ENCODE results near the gene SLC24A4.

SLC24A4 gene

DNA sequence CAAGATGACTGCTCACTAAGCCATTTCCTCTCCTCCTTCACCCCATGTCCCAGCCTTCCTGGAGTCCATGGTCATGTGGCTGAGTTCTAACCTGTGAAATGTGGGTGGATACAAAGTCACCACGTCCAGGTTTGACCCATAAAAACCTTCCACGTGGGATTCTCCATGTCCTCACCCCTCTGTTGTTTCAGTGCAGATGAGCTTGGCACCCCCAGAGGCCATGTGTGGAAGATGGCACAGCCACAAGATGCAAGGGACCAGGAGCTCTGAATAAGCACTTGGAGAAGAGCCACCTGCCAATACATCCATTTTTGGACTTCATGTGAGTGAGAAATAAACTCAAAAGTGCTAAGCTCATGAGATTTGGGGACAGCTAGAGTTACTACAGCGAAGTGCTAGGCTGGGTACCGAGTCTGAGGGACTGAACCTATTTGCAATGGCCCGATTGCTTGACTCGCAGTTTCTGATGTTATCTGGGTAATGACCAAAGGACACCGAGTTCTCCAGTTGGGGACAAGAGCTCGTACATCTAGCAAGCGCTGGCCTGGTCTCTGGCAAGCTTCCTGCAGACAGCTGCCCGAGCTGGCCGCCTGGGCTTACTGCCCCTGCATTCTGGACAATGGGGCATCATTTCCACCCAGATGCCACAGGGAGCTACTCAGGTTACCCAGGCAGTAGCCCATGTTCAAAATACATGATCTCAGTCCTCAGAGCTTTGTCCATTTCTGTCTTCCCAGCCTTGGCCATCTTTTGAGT is 7.7 kb upstream of the SLC24A4 start:
- in situ Hi-C loops (cut with MboI; ENCODE audit: low pct_unique_long_range_greater_than_20kb, low sequenced_read_pairs, unreplicated experiment), result no loop called here
- no peak for DNase-seq (ENCODE audit: low spot score)
- TF ChIP-seq, protein P1, sequence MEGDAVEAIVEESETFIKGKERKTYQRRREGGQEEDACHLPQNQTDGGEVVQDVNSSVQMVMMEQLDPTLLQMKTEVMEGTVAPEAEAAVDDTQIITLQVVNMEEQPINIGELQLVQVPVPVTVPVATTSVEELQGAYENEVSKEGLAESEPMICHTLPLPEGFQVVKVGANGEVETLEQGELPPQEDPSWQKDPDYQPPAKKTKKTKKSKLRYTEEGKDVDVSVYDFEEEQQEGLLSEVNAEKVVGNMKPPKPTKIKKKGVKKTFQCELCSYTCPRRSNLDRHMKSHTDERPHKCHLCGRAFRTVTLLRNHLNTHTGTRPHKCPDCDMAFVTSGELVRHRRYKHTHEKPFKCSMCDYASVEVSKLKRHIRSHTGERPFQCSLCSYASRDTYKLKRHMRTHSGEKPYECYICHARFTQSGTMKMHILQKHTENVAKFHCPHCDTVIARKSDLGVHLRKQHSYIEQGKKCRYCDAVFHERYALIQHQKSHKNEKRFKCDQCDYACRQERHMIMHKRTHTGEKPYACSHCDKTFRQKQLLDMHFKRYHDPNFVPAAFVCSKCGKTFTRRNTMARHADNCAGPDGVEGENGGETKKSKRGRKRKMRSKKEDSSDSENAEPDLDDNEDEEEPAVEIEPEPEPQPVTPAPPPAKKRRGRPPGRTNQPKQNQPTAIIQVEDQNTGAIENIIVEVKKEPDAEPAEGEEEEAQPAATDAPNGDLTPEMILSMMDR (IDR thresholded peaks at IDR 0.05; ENCODE audit: extremely low read depth, insufficient read depth, missing control alignments), result no peak

DNA sequence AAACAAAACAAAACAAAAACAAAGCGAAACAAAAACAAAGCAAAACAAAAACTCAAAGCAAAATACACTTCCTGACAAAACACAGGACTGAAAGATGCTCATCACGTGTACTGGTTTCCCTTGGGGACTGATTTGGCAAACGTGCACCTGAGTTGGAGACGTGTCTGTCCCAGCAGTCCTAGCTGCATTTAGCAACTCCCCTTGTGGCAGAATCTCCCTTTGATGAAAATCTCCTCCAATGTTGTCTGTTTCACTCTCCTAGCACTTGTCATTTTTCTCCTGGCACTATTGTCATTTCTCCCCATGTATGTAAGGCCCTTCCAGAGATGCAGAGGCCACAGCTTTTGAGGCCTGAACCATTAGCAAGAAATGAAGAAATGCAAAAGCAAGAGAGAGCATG is 6.8 kb upstream of the SLC24A4 start:
- in situ Hi-C loops (cut with MboI; ENCODE audit: low pct_unique_long_range_greater_than_20kb, low sequenced_read_pairs, unreplicated experiment), result no loop called here
- no peak for DNase-seq (ENCODE audit: low spot score)
- TF ChIP-seq, protein P1 (IDR thresholded peaks at IDR 0.05; ENCODE audit: extremely low read depth, insufficient read depth, missing control alignments), result no peak

DNA sequence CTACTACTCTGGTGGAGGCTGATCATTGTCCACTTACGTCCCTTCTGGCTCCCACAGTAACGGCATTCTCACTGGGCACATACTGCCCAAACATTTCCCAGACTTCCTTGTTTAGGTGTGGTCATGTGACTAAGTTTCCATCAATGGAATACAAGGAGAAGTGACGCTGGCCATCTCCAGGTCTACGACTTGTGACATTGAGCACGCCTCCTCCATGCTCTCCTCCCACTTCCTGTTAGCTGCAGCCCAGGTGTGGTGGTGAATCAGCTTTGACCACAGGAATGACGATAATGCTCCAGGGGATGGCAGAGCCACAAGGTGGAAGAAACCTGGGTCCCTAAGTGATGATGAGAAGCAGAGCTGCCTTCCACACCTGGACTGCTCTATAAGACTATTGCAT is 6.0 kb upstream of the SLC24A4 start:
- in situ Hi-C loops (cut with MboI; ENCODE audit: low pct_unique_long_range_greater_than_20kb, low sequenced_read_pairs, unreplicated experiment), result no loop called here
- DNase-seq (ENCODE audit: low spot score), result no peak
- TF ChIP-seq, protein P1 (IDR thresholded peaks at IDR 0.05; ENCODE audit: extremely low read depth, insufficient read depth, missing control alignments), result no peak

DNA sequence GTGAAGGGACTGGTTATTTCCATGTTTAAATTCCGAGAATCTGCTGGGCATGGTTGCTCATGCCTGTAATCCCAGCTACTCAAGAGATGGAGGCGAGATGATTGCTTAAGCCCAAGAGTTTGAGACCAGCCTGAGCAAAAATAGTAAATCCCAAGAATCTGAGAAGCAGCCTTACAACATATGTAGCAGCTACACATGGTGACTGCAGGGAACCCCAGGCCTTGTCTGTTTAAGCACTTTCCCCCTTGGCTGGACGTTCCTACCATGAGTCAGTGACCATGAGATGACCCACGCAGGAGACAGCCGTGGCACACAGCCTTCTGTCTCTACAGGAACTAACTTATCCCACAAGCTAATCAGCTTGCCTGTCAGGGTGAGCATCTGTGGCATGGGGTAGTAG is 5.5 kb upstream of the SLC24A4 start:
- no peak for DNase-seq (ENCODE audit: low spot score)
- in situ Hi-C loops (cut with MboI; ENCODE audit: low pct_unique_long_range_greater_than_20kb, low sequenced_read_pairs, unreplicated experiment), result no loop called here
- TF ChIP-seq, protein P1 (IDR thresholded peaks at IDR 0.05; ENCODE audit: extremely low read depth, insufficient read depth, missing control alignments), result no peak

DNA sequence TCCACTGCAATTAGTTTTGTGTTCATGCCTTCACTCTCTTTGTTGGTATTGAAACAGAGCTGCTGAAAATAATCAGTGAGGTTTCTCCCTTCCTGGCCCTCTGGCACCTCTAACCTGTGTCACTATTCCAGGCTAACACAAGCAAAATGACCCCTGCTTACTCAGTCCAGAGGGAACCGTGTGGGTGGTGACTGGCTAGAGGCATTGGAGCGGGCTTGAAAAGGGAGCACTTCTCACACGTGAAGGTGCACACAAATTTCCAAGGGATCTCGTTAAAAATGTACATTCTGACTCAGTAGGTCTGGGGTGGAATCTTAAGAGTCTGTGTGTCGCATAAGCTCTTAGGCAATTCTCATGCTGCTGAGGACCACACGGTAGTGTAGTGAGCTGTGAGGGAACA is 1.3 kb upstream of the SLC24A4 start:
- in situ Hi-C loops (cut with MboI; ENCODE audit: low pct_unique_long_range_greater_than_20kb, low sequenced_read_pairs, unreplicated experiment), result no loop called here
- TF ChIP-seq, protein P1 (IDR thresholded peaks at IDR 0.05; ENCODE audit: extremely low read depth, insufficient read depth, missing control alignments), result no peak
- no peak for DNase-seq (ENCODE audit: low spot score)

DNA sequence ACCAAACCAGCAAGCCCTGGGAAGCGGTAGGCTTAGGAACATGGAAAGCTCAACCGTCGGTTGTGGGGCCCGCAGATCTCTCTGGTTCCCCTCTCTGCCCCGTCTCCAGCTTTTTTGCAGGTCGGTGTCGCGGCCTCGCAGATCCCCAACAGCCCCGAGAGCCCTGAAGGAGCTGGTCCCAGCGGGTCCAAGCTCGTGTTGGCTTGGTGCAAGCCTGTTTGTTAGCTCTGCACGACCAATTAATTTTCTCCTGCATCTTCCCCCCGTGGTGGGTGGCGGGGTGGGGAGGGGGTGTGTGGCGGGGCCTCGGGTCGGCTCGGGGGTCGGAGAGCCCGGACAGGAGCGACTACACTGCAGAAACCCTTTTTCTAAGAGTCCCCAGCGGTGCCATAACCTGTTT is 449 bp upstream of the SLC24A4 start:
- TF ChIP-seq, protein P1 (IDR thresholded peaks at IDR 0.05; ENCODE audit: extremely low read depth, insufficient read depth, missing control alignments), result no peak
- in situ Hi-C loops (cut with MboI; ENCODE audit: low pct_unique_long_range_greater_than_20kb, low sequenced_read_pairs, unreplicated experiment), result no loop called here
- DNase-seq (ENCODE audit: low spot score), result no peak
